Body of pancreas (tissue), 4 donors: ENCODE results near the gene NAA25.

ENCODE experiments used
- POLR2A ChIP-seq, 3 donors: fragments of 450-650 bp; IDR thresholded peaks; one replicate each; pipeline ENCODE4 v1.6.1; 2016; ENCODE audit warnings: antibody characterized with exemption in 3 of 3, mild to moderate bottlenecking in 2 of 3
- TF ChIP-seq, protein P1 (sequence below), 7 experiments: fragments of 450-650 bp in 4 of 7; fragments of 200-600 bp in 3 of 7; sonication (generic) in 3 of 7; IDR thresholded peaks; one replicate each; pipeline ENCODE4 v1.5.1; 2016 to 2019; ENCODE audit warnings: antibody characterized with exemption in 7 of 7

DNA sequence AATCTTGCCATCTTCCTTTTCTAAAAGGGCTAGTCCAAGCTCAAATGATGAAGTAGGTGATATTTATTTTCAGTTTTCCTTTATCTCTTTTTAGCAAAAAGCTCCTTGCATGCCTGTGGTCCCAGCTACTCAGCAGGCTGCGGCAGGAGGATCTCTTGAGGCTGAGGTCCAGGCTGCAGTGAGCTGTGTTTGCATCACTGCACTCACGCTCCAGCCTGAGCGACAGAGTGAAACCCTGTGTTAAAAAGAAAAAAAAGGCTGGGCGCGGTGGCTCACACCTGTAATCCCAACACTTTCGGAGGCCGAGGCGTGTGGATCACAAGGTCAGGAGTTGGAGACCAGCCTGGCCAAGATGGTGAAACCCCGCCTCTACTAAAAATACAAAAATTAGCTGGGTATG lies 100.6 kb downstream of the NAA25 start:
- TF ChIP-seq, protein P1, sequence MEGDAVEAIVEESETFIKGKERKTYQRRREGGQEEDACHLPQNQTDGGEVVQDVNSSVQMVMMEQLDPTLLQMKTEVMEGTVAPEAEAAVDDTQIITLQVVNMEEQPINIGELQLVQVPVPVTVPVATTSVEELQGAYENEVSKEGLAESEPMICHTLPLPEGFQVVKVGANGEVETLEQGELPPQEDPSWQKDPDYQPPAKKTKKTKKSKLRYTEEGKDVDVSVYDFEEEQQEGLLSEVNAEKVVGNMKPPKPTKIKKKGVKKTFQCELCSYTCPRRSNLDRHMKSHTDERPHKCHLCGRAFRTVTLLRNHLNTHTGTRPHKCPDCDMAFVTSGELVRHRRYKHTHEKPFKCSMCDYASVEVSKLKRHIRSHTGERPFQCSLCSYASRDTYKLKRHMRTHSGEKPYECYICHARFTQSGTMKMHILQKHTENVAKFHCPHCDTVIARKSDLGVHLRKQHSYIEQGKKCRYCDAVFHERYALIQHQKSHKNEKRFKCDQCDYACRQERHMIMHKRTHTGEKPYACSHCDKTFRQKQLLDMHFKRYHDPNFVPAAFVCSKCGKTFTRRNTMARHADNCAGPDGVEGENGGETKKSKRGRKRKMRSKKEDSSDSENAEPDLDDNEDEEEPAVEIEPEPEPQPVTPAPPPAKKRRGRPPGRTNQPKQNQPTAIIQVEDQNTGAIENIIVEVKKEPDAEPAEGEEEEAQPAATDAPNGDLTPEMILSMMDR (IDR thresholded peaks at IDR 0.05) = no peak
- TF ChIP-seq POLR2A (IDR thresholded peaks at IDR 0.05) = no peak
